ENCODE data around the gene KLRC2.
"Not testable (repeated sequence)": the region's sequence is repeated elsewhere in the genome, so short reads cannot be mapped to it uniquely, and the experiment has no call there.

The KLRC2 gene

DNA sequence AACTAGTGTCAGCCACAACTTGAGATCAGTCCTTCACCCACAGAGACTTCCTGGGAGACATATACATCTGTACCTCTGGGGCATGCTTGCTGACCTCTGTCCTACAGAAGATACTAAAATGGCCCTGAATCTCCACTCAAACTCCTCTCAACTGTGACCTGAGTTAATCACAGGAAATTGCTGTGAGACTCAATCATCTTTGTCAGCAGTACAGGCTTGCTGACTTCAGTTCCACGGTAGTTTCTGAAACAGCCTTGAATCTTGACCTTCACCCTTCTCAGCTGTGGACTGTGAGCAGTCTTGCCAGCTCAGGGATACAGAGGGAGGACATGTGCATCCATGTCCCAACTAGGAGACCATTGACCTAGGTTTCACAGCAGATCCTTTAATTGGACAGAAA, 18.7 kb upstream of the KLRC2 start:
- H2AK5ac ChIP-seq (ENCODE audit: low read length) = no peak overlapping the region
- H3K27me3 ChIP-seq (ENCODE audit: insufficient read depth, low read length) = no peaks in the 10 kb centered on the region
- no peak overlapping the region for H3K18ac ChIP-seq (ENCODE audit: low read length)
- no peaks in the 10 kb centered on the region for H3K36me3 ChIP-seq (ENCODE audit: control insufficient read depth in 1 of 2, insufficient read depth in 2 of 2, low read length in 2 of 2)
- no peaks in the 10 kb centered on the region for H3K9me3 ChIP-seq (ENCODE audit: insufficient read depth, low read depth, low read length)
- H3K23ac ChIP-seq (ENCODE audit: low read length) = no peak overlapping the region
- H3K79me1 ChIP-seq (ENCODE audit: low read length) = no peaks in the 10 kb centered on the region
- no peak overlapping the region for H4K8ac ChIP-seq (ENCODE audit: low read depth, low read length)
- H2BK120ac ChIP-seq (ENCODE audit: insufficient read depth, low read length, poor library complexity) = no peak overlapping the region
- WGBS (ENCODE audit: extremely low coverage, insufficient coverage, insufficient read length) = no CpG with 5 or more reads among the region's 1 CpG
- H3K14ac ChIP-seq (ENCODE audit: low read length) = no peak overlapping the region
- H3K9ac ChIP-seq (ENCODE audit: low read length) = no peak overlapping the region
- no peak for DNase-seq
- no peak overlapping the region for H3K4me2 ChIP-seq (ENCODE audit: low read length)
- no peak overlapping the region for H3K27ac ChIP-seq (ENCODE audit: low read depth, low read length)
- no peaks in the 10 kb centered on the region for H3K79me2 ChIP-seq (ENCODE audit: control insufficient read depth, insufficient read depth, low read length, poor library complexity)
- H3K4me3 ChIP-seq (ENCODE audit: low read depth, low read length) = no peak overlapping the region
- no peak overlapping the region for H2BK12ac ChIP-seq (ENCODE audit: low read length)
- H2AFZ ChIP-seq (ENCODE audit: insufficient read depth, low read length, poor library complexity) = no peak overlapping the region
- H4K12ac ChIP-seq (ENCODE audit: low read depth, low read length) = no peak overlapping the region
- peaks cover 0 to 7% of the 10 kb centered on the region in 2 experiments for H3K4me1 ChIP-seq (ENCODE audit: control insufficient read depth in 1 of 2, insufficient read depth in 2 of 2, low read length in 2 of 2)
- no peak overlapping the region for H2BK5ac ChIP-seq (ENCODE audit: low read depth, low read length, poor library complexity)
- no peak overlapping the region for H3K4ac ChIP-seq (ENCODE audit: low read depth, low read length)
- H4K91ac ChIP-seq (ENCODE audit: low read depth, low read length) = no peak overlapping the region

DNA sequence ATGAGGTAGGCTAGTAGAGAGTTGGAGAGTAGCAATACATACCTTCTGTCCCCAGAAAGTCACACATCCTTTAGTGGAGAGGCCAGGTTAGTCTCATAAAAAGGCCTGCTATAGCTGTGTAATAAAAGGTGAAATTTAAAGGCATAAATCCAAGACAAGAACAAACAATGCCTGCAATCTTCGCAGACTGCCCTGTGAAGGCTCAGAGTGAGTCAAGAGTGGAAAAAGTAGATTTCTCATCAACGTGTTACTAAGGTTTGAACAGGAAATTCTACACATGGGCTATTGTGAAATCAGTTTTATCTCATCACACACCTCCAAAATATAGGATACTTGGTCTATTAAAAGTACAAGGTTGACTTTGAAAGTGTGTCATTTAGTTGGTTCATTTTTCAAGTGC, 17.3 kb upstream of the KLRC2 start, which contains the start of gene KLRC1:
Gene KLRC1, minus strand, starts transcription at position 222 of the 400 bp plus-strand sequence. CDS start 2,221 bp downstream, outside the sequence.
- H4K12ac ChIP-seq (ENCODE audit: low read depth, low read length) = no peak within 1 kb of the TSS
- no peak within 1 kb of the TSS for H2AK5ac ChIP-seq (ENCODE audit: low read length)
- H3K18ac ChIP-seq (ENCODE audit: low read length) = no peak within 1 kb of the TSS
- no peak within 1 kb of the TSS for H2BK5ac ChIP-seq (ENCODE audit: low read depth, low read length, poor library complexity)
- H3K4me1 ChIP-seq (ENCODE audit: control insufficient read depth in 1 of 2, insufficient read depth in 2 of 2, low read length in 2 of 2) = peaks cover 0 to 7% of the 10 kb centered on the region in 2 experiments
- no peak within 1 kb of the TSS for H3K4me2 ChIP-seq (ENCODE audit: low read length)
- H3K9ac ChIP-seq (ENCODE audit: low read length) = no peak within 1 kb of the TSS
- no peaks in the 10 kb centered on the region for H3K79me1 ChIP-seq (ENCODE audit: low read length)
- H3K9me3 ChIP-seq (ENCODE audit: insufficient read depth, low read depth, low read length) = no peaks in the 10 kb centered on the region
- no peaks in the 10 kb centered on the region for H3K79me2 ChIP-seq (ENCODE audit: control insufficient read depth, insufficient read depth, low read length, poor library complexity)
- no peak within 1 kb of the TSS for H2BK120ac ChIP-seq (ENCODE audit: insufficient read depth, low read length, poor library complexity)
- H4K91ac ChIP-seq (ENCODE audit: low read depth, low read length) = no peak within 1 kb of the TSS
- no peak within 1 kb of the TSS for H3K4me3 ChIP-seq (ENCODE audit: low read depth, low read length)
- H3K4ac ChIP-seq (ENCODE audit: low read depth, low read length) = no peak within 1 kb of the TSS
- H4K8ac ChIP-seq (ENCODE audit: low read depth, low read length) = no peak within 1 kb of the TSS
- no peak within 1 kb of the TSS for H2AFZ ChIP-seq (ENCODE audit: insufficient read depth, low read length, poor library complexity)
- H3K36me3 ChIP-seq (ENCODE audit: control insufficient read depth in 1 of 2, insufficient read depth in 2 of 2, low read length in 2 of 2) = no peaks in the 10 kb centered on the region
- DNase-seq = no peak
- H3K14ac ChIP-seq (ENCODE audit: low read length) = no peak within 1 kb of the TSS
- no peak within 1 kb of the TSS for H3K27ac ChIP-seq (ENCODE audit: low read depth, low read length)
- H2BK12ac ChIP-seq (ENCODE audit: low read length) = no peak within 1 kb of the TSS
- no peaks in the 10 kb centered on the region for H3K27me3 ChIP-seq (ENCODE audit: insufficient read depth, low read length)
- no peak within 1 kb of the TSS for H3K23ac ChIP-seq (ENCODE audit: low read length)
- WGBS (ENCODE audit: extremely low coverage, insufficient coverage, insufficient read length) = no CpG with 5 or more reads among the region's 2 CpGs

DNA sequence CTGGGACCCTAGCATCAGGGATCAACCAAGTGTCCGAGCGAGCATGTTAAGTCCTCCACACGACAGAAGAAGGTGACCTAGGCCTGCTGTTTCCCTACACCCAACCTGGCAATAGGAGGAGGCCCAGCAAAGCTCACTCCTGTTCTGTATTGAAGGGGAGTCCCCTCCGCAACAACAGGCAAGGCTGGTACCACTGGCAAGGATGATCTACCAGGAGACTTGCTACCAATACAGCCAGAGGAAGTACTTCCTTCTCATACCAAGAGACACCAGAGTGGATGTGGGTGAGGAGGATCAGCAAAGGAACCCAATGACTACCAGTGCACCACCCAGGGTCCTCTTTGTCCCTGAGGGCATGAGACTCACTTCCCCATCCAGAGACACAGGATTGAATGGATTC, 12.4 kb upstream of the KLRC2 start:
- Histone ChIP-seq H3K27me3 (ENCODE audit: insufficient read depth, low read length) (no peaks in the 10 kb centered on the region), H4K8ac (ENCODE audit: low read depth, low read length) (no peak overlapping the region), H2BK5ac (ENCODE audit: low read depth, low read length, poor library complexity) (no peak overlapping the region), H2AFZ (ENCODE audit: insufficient read depth, low read length, poor library complexity) (no peak overlapping the region), H3K79me1 (ENCODE audit: low read length) (no peaks in the 10 kb centered on the region), H3K9ac (ENCODE audit: low read length) (no peak overlapping the region), H3K14ac (ENCODE audit: low read length) (no peak overlapping the region), H3K23ac (ENCODE audit: low read length) (no peak overlapping the region), H3K27ac (ENCODE audit: low read depth, low read length) (no peak overlapping the region), H4K91ac (ENCODE audit: low read depth, low read length) (no peak overlapping the region), H2BK120ac (ENCODE audit: insufficient read depth, low read length, poor library complexity) (no peak overlapping the region), H2AK5ac (ENCODE audit: low read length) (no peak overlapping the region), H3K36me3 (ENCODE audit: control insufficient read depth in 1 of 2, insufficient read depth in 2 of 2, low read length in 2 of 2) (no peaks in the 10 kb centered on the region), H3K18ac (ENCODE audit: low read length) (no peak overlapping the region), H3K4me3 (ENCODE audit: low read depth, low read length) (no peak overlapping the region), H2BK12ac (ENCODE audit: low read length) (no peak overlapping the region), H3K79me2 (ENCODE audit: control insufficient read depth, insufficient read depth, low read length, poor library complexity) (no peaks in the 10 kb centered on the region), H3K4me1 (ENCODE audit: control insufficient read depth in 1 of 2, insufficient read depth in 2 of 2, low read length in 2 of 2) (no peaks in the 10 kb centered on the region), H4K12ac (ENCODE audit: low read depth, low read length) (no peak overlapping the region), H3K4me2 (ENCODE audit: low read length) (no peak overlapping the region), H3K4ac (ENCODE audit: low read depth, low read length) (no peak overlapping the region), H3K9me3 (ENCODE audit: insufficient read depth, low read depth, low read length) (no peaks in the 10 kb centered on the region)
- WGBS (ENCODE audit: extremely low coverage, insufficient coverage, insufficient read length) = no CpG with 5 or more reads among the region's 4 CpGs
- no peak for DNase-seq

DNA sequence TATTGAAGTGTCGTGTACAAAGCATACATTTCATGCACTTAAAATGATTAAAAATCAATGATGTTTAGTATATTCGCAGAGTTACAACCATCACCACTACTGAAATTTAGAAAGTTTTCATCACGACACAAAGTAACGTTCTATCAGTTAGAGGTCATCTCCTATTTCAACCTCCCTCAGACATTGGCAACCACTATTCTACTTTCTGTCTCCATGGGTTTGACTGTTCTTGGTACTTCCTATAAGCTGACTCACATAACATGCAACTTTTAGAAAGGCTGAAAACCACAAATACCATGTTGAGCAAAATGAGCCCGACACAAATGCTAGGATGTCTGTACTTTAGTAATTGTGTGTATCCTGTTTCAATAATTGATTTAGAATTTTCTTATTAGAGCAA, 10.2 kb upstream of the KLRC2 start:
- H3K4me3 ChIP-seq (ENCODE audit: low read depth, low read length); H3K27ac ChIP-seq (ENCODE audit: low read depth, low read length); H2BK5ac ChIP-seq (ENCODE audit: low read depth, low read length, poor library complexity); H3K27me3 ChIP-seq (ENCODE audit: insufficient read depth, low read length); H4K8ac ChIP-seq (ENCODE audit: low read depth, low read length); H4K91ac ChIP-seq (ENCODE audit: low read depth, low read length); H4K12ac ChIP-seq (ENCODE audit: low read depth, low read length); H2AK5ac ChIP-seq (ENCODE audit: low read length); H3K4ac ChIP-seq (ENCODE audit: low read depth, low read length); H3K79me1 ChIP-seq (ENCODE audit: low read length); H3K9ac ChIP-seq (ENCODE audit: low read length); H3K18ac ChIP-seq (ENCODE audit: low read length); H3K9me3 ChIP-seq (ENCODE audit: insufficient read depth, low read depth, low read length); H3K23ac ChIP-seq (ENCODE audit: low read length); H2AFZ ChIP-seq (ENCODE audit: insufficient read depth, low read length, poor library complexity); H3K4me2 ChIP-seq (ENCODE audit: low read length); H3K4me1 ChIP-seq (ENCODE audit: control insufficient read depth in 1 of 2, insufficient read depth in 2 of 2, low read length in 2 of 2); DNase-seq; H2BK12ac ChIP-seq (ENCODE audit: low read length); H3K36me3 ChIP-seq (ENCODE audit: control insufficient read depth in 1 of 2, insufficient read depth in 2 of 2, low read length in 2 of 2); H3K79me2 ChIP-seq (ENCODE audit: control insufficient read depth, insufficient read depth, low read length, poor library complexity); H2BK120ac ChIP-seq (ENCODE audit: insufficient read depth, low read length, poor library complexity); H3K14ac ChIP-seq (ENCODE audit: low read length): not testable (repeated sequence)
- no CpG with 5 or more reads among the region's 5 CpGs for WGBS (ENCODE audit: extremely low coverage, insufficient coverage, insufficient read length)

Data from trophoblast cell (in vitro differentiated cells and primary cell).